Activated B cell treated with CpG ODN at 0.5 μM for 24 hours (primary cell): ENCODE measurements around the gene MADD. TPM values are rescaled to one million over a fixed set of nuclear protein-coding genes. Genes with fewer than 3 reads are reported as not detected.

Experiments used
- ATAC-seq: fragments of 200-7000 bp; cut with Tn5 transposase; one replicate; pipeline ENCODE4 v1.10.0; 2021; ENCODE audit warnings: low read depth, mild to moderate bottlenecking, moderate library complexity
- CTCF ChIA-PET: fragments of 350-600 bp; sonication (Branson Sonifier 250); formaldehyde crosslinking; loops from one replicate; lab custom pipeline; 2021; ENCODE audit warnings: antibody characterized with exemption; lab: Charles Lee
- POLR2A ChIA-PET: fragments of 350-600 bp; sonication (Branson Sonifier 250); formaldehyde crosslinking; loops from one replicate; lab custom pipeline; 2021; ENCODE audit warnings: antibody characterized with exemption; lab: Charles Lee
- DNase-seq: peaks from one replicate; pipeline ENCODE4 v3.0.0; 2022
- H3K27ac Mint-ChIP-seq: one replicate; pipeline ENCODE4 v1.8.0; 2020; ENCODE audit warnings: mixed read lengths
- H3K27me3 Mint-ChIP-seq: one replicate; pipeline ENCODE4 v1.8.0; 2021; ENCODE audit warnings: mixed read lengths
- H3K36me3 Mint-ChIP-seq: one replicate; pipeline ENCODE4 v1.8.0; 2021; ENCODE audit warnings: low read depth, mixed read lengths
- H3K4me1 Mint-ChIP-seq: one replicate; pipeline ENCODE4 v1.8.0; 2021; ENCODE audit warnings: mixed read lengths
- H3K4me3 Mint-ChIP-seq: one replicate; pipeline ENCODE4 v1.8.0; 2020; ENCODE audit warnings: mild to moderate bottlenecking, mixed read lengths
- H3K9me3 Mint-ChIP-seq: one replicate; pipeline ENCODE4 v1.8.0; 2020; ENCODE audit warnings: mixed read lengths
- CTCF ChIP-seq: fragments of 200-600 bp; IDR thresholded peaks from one replicate; pipeline ENCODE4 v1.8.0; 2022; ENCODE audit warnings: antibody characterized with exemption, mild to moderate bottlenecking
- intact Hi-C: fragments of 100-400 bp; cut with micrococcal nuclease; formaldehyde crosslinking; loops from one replicate; pipeline ENCODE4 v1.15.1; 2024
- total RNA-seq: library from RNA; stranded (reverse); gene quantifications from 2 replicates; pipeline ENCODE4 v1.2.3, GENCODE V29; 2022

MADD gene
- total RNA-seq, 1 donor from 2014 or later, result 86.9 TPM

- Mint-ChIP-seq H3K27me3 (no peaks in the 10 kb centered on the region), H3K4me1 (peaks cover 14% of the 10 kb centered on the region), H3K27ac (no peak overlapping the region), H3K4me3 (no peak overlapping the region), H3K9me3 (no peaks in the 10 kb centered on the region), H3K36me3 (peaks cover 27% of the 10 kb centered on the region)
- CTCF ChIA-PET, result no interaction called here
- DNase-seq, result no peak
- POLR2A ChIA-PET, result no interaction called here
- intact Hi-C loops, result no loop called here
- no peak for TF ChIP-seq CTCF
- ATAC-seq, result no peak
These were observed 54.6 kb downstream of the MADD start for GRCh38 chr11:47324520-47324919.

GRCh38 chr11:47325271-47326041, 55.5 kb downstream of the MADD start:
- ATAC-seq, result no peak
- POLR2A ChIA-PET, result no interaction called here
- CTCF ChIA-PET, result interaction anchor here (2.1 kb wide), 1 partner anchor 87 kb away, joined by 5 read pairs; no protein-coding TSS in a partner anchor
- intact Hi-C loops, result loop anchor here (5.0 kb wide), 1 partner anchor 102 kb away; the partner anchor contains the start of gene PSMC3
- no peak overlapping the region for H3K27ac Mint-ChIP-seq
- H3K4me3 Mint-ChIP-seq, result no peak overlapping the region
- peaks cover 34% of the 10 kb centered on the region for H3K36me3 Mint-ChIP-seq
- no peak for DNase-seq
- H3K4me1 Mint-ChIP-seq, result peaks cover 14% of the 10 kb centered on the region
- no peak for TF ChIP-seq CTCF
- no peaks in the 10 kb centered on the region for H3K9me3 Mint-ChIP-seq
- H3K27me3 Mint-ChIP-seq, result no peaks in the 10 kb centered on the region

GRCh38 chr11:47326198-47326597, 56.3 kb downstream of the MADD start:
- ChIA-PET POLR2A (no interaction called here), CTCF (interaction anchor here (2.1 kb wide), 1 partner anchor 86 kb away, joined by 5 read pairs; no protein-coding TSS in a partner anchor)
- Mint-ChIP-seq H3K9me3 (no peaks in the 10 kb centered on the region), H3K36me3 (peaks cover 37% of the 10 kb centered on the region), H3K27me3 (no peaks in the 10 kb centered on the region), H3K4me1 (peaks cover 14% of the 10 kb centered on the region), H3K4me3 (no peak overlapping the region), H3K27ac (no peak overlapping the region)
- intact Hi-C loops, result loop anchor here (5.0 kb wide), 1 partner anchor 101 kb away; the partner anchor contains the start of gene PSMC3
- TF ChIP-seq CTCF, result no peak
- ATAC-seq, result no peak
- no peak for DNase-seq

- H3K27ac Mint-ChIP-seq, result no peak overlapping the region
- no peak for DNase-seq
- ChIA-PET POLR2A (no interaction called here), CTCF (interaction anchor here (2.1 kb wide), 1 partner anchor 85 kb away, joined by 5 read pairs; no protein-coding TSS in a partner anchor)
- no peak for TF ChIP-seq CTCF
- no peaks in the 10 kb centered on the region for H3K9me3 Mint-ChIP-seq
- no peaks in the 10 kb centered on the region for H3K27me3 Mint-ChIP-seq
- peaks cover 29% of the 10 kb centered on the region for H3K36me3 Mint-ChIP-seq
- intact Hi-C loops, result loop anchor here (5.0 kb wide), 1 partner anchor 100 kb away; the partner anchor contains the start of gene PSMC3
- ATAC-seq, result no peak
- H3K4me1 Mint-ChIP-seq, result peaks cover 14% of the 10 kb centered on the region
- H3K4me3 Mint-ChIP-seq, result no peak overlapping the region
These were observed 57.1 kb downstream of the MADD start for GRCh38 chr11:47327025-47327424.

GRCh38 chr11:47327949-47328348, 58.0 kb downstream of the MADD start:
- CTCF ChIA-PET, result interaction anchor here (0.9 kb wide), 1 partner anchor 82 kb away, joined by 3 read pairs; no protein-coding TSS in a partner anchor
- no peak for TF ChIP-seq CTCF
- POLR2A ChIA-PET, result no interaction called here
- H3K27ac Mint-ChIP-seq, result peak overlapping the region; percentile 28
- H3K27me3 Mint-ChIP-seq, result no peaks in the 10 kb centered on the region
- intact Hi-C loops, result loop anchor here (1.0 to 5.0 kb wide), 5 partner anchors 21 to 126 kb away; partner anchors contain the start of genes PSMC3 and SLC39A13
- H3K9me3 Mint-ChIP-seq, result no peaks in the 10 kb centered on the region
- DNase-seq, result no peak
- no peak for ATAC-seq
- peaks cover 14% of the 10 kb centered on the region for H3K4me1 Mint-ChIP-seq
- no peak overlapping the region for H3K4me3 Mint-ChIP-seq
- H3K36me3 Mint-ChIP-seq, result peaks cover 24% of the 10 kb centered on the region
